ENCODE measurements around the gene TSPAN13.
"Not testable (repeated sequence)": the region's sequence is repeated elsewhere in the genome, so short reads cannot be mapped to it uniquely, and the experiment has no call there.

The TSPAN13 gene

GRCh38 chr7:16741676-16742075, 11.9 kb upstream of the TSPAN13 start:
- DNase-seq (ENCODE audit: low spot score) = no peak

DNA sequence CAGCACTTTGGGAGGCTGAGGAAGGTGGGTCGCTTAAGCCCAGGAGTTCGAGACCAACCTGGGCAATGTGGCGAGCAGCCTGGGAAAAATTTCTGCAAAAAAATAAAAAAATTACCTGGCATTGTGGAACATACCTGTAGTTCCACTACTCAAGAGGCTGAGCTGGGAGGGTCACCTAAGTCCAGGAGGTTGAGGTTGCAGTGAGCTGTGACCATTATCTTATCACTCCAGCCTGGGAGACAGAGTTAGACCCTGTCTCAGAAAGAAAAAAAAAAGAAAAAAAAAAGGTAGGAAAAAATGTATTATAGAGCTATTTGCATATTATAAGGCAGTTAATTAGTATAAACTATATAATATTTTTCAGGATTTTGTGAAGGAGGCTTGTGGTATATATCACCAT, 11.0 kb upstream of the TSPAN13 start:
- no peak for DNase-seq (ENCODE audit: low spot score)

DNA sequence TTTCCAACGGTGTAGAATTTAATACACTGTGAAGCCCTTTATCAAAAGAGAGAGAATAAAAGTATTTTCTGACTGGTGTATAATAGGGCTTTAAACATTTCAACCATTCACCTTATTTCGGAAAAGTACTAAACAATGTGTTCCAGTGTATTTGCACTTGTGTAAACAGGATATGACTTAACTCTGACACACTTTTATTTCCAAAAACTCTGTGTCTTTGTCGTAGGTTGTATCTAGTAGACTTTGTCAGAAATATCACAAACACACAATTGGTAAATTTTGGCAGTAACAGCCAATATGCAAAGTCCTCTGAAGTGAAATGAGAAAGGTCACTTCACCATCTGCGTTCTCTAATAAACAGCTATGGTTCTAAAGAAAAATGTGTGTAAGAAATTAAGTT, 10.3 kb upstream of the TSPAN13 start:
- DNase-seq (ENCODE audit: low spot score) = no peak

DNA sequence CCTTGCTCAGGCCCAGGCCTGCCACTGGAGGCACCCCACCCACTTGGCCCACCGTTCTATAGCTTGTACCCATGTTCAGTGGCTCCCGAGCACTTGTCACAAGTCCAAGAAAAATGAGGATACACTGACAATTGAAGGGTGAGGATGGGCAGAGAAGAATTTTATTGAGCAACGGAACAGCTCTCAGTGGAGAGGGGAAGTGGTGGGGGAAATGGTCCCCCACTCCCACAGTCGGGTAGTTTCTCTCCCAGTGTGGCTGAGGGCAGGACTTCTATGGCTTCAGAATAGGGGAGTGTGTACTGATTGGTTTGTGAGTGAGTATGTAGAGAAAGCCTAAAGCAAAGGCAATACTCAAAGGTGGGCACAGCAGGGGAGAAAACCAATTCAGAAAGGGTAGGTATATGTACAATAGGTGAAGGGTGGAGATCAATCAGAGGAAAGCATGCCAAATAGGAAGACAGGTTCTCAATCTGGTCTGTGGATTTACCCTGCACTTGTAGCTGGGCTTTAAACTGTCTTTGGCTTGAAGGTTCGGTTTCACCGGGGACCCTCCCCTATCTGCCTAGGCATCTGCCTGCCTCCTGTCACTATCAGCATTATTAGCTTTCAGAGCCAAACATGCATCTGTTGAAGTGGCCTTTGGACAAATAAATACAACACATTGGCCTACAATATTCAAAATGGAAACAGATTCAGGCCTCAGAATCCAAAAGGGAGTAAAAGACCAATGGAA, 8.9 kb upstream of the TSPAN13 start:
- no peak for DNase-seq (ENCODE audit: low spot score)

- no peak for DNase-seq (ENCODE audit: low spot score)
Measured at GRCh38 chr7:16745645-16746044, 7.9 kb upstream of the TSPAN13 start.

DNA sequence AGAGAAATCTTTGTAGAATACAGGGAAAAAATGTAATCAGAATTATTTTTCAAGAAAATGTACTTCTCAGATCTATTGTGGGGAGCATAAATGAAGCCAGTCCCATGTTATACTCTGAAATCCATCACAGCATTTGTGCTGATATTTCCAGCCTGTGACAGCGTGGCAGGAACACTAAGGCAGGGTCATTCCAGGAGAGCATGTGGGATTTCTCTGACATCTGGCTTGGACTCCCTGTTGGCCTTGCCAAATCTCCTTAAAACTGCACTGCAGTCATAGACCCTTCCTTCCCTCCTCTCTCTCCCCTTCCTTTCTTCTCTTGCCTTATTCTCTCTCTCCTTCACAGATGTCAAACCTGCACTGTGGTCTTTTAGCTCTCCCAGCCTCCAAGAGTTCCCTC, 6.5 kb upstream of the TSPAN13 start:
- peak; percentile 26 for DNase-seq (ENCODE audit: low spot score)

DNA sequence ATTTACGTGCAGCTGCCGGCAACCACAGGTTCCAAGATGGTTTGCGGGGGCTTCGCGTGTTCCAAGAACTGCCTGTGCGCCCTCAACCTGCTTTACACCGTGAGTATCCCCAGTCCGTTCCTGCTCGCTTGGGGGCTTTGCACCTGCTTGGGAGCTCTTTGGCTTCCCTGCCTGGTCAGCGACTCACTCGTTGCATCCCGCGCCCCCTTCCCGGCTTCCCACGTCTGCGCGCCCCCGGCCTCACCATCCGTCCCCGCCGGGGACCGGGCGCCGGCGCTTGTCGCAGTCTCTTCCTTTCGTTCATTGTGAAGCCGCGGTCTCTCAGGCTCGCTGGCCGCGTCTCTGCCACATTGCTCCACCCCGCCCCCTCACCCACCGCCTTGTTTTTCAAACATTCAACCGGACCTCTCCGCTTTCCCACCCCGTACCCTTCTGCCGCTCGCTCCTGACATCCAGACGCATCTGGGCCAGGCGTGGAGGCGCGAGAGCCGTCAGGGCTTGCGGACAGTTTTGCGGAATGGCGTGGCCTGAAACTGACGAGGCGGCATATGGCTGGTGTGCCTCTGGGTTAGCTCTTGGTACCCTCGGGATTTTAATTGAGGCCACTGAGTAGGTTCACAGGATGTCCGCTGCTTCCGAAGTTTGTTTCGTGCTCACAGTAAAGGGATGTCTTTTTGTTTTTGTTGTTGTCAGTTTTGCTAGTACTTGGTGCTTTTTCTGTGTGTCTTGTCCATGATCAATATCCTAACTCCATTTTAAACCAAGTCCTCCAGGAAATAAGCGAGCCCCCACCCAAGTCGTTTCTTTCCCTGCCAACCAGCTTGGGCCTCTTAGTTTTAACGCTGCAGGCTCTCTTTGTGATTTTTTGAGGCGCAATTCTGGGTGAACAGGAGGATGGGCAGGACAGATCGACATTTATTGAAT, 639 bp downstream of the TSPAN13 start:
- DNase-seq (ENCODE audit: low spot score) = peak; percentile 56

DNA sequence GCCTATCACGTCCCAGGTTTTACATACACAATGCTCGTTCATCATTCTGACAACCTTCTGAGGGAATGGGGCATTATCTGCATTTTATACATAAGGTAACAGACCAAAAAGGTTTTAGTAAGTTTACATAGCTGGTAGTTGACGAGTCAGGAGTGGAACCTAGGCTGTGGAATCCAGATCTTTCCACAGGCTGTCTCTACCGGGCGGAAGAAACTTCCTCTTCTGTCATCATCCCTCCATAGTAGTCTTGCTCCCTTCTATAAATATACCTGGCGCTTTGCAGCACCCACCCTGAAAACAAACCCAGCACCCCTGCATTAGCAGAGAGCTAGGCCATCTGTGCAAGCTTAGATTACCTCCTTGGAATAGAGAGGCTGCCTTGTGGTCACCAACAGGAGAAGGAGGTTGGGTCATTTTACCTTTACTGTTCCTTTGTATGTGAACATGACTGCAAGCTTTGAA, 1.3 kb downstream of the TSPAN13 start:
- peak; percentile 18 for DNase-seq (ENCODE audit: low spot score)

- DNase-seq (ENCODE audit: low spot score) = peak; percentile 32
Measured at GRCh38 chr7:16755397-16755796, 1.8 kb downstream of the TSPAN13 start.

DNA sequence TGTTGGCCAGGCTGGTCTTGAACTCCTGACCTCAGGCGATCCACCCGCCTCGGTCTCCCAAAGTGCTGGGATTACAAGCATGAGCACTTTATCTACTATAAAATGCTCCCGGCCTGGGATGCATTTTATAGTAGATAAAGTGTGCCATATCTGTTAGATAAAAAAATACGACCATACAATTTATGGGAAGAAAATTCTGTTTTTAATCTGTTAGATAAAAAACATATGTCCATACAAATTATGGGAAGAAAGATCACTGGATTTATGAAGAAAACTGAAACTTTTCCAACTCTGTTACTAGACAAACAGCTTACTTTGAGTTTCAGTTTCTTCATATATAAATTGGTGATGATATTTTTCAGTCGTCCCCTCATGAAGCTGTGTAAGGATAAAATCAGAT, 4.5 kb downstream of the TSPAN13 start:
- DNase-seq (ENCODE audit: low spot score) = no peak

GRCh38 chr7:16758631-16759611, 5.4 kb downstream of the TSPAN13 start:
- no peak for DNase-seq (ENCODE audit: low spot score)

GRCh38 chr7:16759840-16760239, 6.3 kb downstream of the TSPAN13 start:
- no peak for DNase-seq (ENCODE audit: low spot score)

DNA sequence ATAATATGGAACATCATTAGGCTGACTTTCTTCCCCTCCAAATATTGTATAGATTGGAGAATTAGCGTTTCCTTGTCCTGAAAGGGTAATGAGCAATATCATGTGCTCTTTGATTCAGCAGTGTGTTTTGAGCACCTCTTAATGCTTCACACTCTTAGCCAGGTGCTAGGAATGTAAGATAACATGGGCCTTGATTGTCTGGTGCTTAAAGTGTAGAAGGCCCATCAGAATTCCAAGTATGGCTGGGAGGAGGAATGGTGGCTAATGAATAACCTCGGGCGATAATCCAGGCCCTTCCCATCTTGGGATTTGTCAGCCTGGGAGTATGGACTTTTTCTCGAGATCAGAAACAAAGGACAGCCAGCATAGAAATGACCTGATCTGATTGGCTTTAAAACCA, 8.6 kb downstream of the TSPAN13 start:
- no peak for DNase-seq (ENCODE audit: low spot score)

GRCh38 chr7:16764942-16765341, 11.4 kb downstream of the TSPAN13 start:
- DNase-seq (ENCODE audit: low spot score) = no peak

DNA sequence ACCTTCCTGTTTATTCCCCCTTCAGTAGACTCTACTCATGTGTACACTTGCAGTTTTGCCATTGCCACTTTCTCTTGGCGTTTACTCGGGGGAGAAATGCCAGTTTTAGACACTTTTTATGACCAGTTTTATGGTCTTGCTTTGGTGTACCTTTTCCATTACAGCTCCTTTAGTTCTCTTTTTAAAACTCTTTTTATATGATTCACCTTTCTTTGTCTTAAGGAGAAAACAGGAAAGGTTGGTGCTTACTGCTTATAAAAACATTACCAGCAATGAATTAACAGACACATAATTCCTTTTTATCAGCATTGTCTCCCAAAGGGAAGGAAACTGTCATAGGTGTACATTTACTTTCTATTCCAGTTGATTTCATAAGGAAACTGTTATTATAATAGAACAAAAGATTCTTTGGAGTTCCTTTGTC, 11.9 kb downstream of the TSPAN13 start:
- DNase-seq (ENCODE audit: low spot score) = no peak

DNA sequence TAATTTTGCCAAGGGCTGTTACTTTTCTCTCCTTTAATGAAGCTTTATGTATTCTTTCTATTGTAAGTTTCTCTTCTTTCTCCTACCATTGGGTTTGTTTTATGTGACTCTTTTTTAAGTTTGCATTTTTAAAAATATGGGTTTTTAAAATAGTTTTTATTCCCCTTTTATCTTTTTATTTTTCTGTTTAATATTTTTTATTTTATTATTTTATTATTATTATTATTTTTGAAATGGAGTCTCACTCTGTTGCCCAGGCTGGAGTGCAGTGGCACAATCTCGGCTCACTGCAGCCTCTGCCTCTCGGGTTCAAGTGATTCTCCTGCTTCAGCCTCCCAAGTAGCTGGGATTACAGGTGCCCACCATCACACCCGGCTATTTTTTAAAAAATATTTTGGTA, 16.4 kb downstream of the TSPAN13 start:
- DNase-seq (ENCODE audit: low spot score) = not testable (repeated sequence)

- no peak for DNase-seq (ENCODE audit: low spot score)
Measured at GRCh38 chr7:16770657-16771329, 17.2 kb downstream of the TSPAN13 start.

DNA sequence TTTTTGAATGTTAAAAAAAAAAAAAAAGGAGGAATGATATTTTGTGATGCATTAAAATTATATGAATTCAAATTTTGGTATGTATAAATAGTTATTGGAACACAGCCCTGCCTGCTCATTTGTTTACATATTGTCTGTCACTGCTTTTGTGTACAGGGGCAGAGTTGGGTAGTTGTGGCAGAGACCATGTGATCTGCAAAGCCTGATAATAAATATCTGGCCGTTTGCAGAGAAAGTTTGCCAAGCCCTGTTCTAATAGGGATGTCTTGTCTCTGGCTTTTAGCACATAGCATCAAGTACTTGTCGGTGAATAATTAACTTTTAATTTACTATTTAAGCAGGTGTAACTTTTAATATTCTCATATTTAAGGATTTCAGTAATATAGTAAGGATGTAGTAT, 19.8 kb downstream of the TSPAN13 start:
- no peak for DNase-seq (ENCODE audit: low spot score)

DNA sequence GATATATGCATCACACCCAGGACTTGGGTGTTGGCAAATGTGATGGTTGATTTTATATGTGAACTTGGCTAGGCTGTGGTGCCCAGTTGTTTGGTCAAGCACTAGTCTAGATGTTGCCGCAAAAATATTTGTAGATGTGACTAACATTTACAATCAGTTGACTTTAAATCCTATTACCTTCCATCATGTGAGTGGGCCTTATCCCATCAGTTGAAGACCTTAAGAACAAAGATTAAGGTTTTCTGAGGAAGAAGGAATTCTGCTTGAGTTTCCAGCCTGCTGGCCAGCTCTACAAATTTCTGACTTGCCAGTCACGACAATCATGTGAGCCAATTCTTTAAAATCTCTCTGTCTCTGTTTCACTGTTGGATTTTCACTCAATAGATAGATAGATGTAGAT, 20.3 kb downstream of the TSPAN13 start:
- no peak for DNase-seq (ENCODE audit: low spot score)

- DNase-seq (ENCODE audit: low spot score) = no peak
Measured at GRCh38 chr7:16774294-16774693, 20.7 kb downstream of the TSPAN13 start.

DNA sequence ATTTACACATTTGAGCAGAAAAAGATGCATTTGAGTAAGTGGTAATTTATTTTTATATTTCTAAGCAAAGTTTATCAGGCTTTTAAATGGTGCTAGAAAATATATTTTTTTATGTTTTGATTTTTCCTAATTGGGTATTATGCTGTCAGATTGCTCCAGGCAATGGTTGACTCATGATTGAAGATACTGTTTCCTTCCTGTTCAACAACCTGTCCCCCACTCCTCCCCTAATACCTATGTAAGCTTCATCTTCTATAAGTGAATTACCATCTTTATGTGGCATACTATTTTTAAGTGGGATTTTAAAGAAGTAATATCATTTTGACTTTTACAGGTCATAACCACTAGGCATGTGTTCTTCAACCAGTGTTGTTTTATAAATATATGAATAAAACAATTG, 21.4 kb downstream of the TSPAN13 start:
- no peak for DNase-seq (ENCODE audit: low spot score)

All from GM03348 (cell line).